CD4-positive, alpha-beta T cell (primary cell): ENCODE results near the gene CCDC187. TPM values are rescaled to one million over a fixed set of nuclear protein-coding genes. Genes with fewer than 3 reads are reported as not detected.

Source experiments
- ATAC-seq: fragments of 200-7000 bp; cut with Tn5 transposase; one replicate; pipeline ENCODE4 v1.10.0; 2022; ENCODE audit warnings: mild to moderate bottlenecking; ENCODE audit not compliant: poor library complexity
- CTCF ChIA-PET: fragments of 350-600 bp; sonication (Branson Sonifier 250); formaldehyde crosslinking; loops from one replicate; lab custom pipeline; 2021; ENCODE audit warnings: antibody characterized with exemption, inconsistent platforms; lab: Charles Lee
- POLR2A ChIA-PET: fragments of 350-600 bp; sonication (Branson Sonifier 250); formaldehyde crosslinking; loops from one replicate; lab custom pipeline; 2021; ENCODE audit warnings: antibody characterized with exemption, inconsistent platforms; lab: Charles Lee
- DNase-seq, 14 experiments: peaks; one replicate each; pipeline ENCODE4 v3.0.0-alpha.2; 2013 to 2020; ENCODE audit warnings: mixed read lengths in 2 of 14
- H3K27ac ChIP-seq, 2 donors: one replicate each; pipeline versions ENCODE4 v1.5.1 to v1.7.0; 2013; ENCODE audit warnings: low read length in 2 of 2, low read depth in 1 of 2, mild to moderate bottlenecking in 1 of 2
- H3K27me3 ChIP-seq, 2 experiments: 1 replicate in 1 of 2; 2 replicates in 1 of 2; pipeline versions ENCODE4 v1.6.1 to v1.7.0; 2013; ENCODE audit warnings: low read length in 2 of 2, control low read depth in 1 of 2, mild to moderate bottlenecking in 1 of 2, moderate library complexity in 1 of 2; ENCODE audit not compliant: insufficient read depth in 2 of 2, control insufficient read depth in 1 of 2
- H3K36me3 ChIP-seq: one replicate; pipeline ENCODE4 v1.6.1; 2013; ENCODE audit warnings: low read length, control low read depth; ENCODE audit not compliant: insufficient read depth
- H3K4me1 ChIP-seq: one replicate; pipeline ENCODE4 v1.6.1; 2013; ENCODE audit warnings: low read length, control low read depth; ENCODE audit not compliant: insufficient read depth
- H3K4me3 ChIP-seq: one replicate; pipeline ENCODE4 v1.5.1; 2013; ENCODE audit warnings: mild to moderate bottlenecking, low read length, moderate library complexity
- H3K9me3 ChIP-seq, 2 experiments: 1 replicate in 1 of 2; 2 replicates in 1 of 2; pipeline versions ENCODE4 v1.6.1 to v1.7.0; 2013; ENCODE audit warnings: low read length in 2 of 2, mild to moderate bottlenecking in 2 of 2, control low read depth in 1 of 2, moderate library complexity in 1 of 2; ENCODE audit not compliant: control insufficient read depth in 1 of 2, insufficient read depth in 1 of 2
- H3K27ac Mint-ChIP-seq: one replicate; pipeline ENCODE4 v1.8.0; 2020; ENCODE audit warnings: mixed read lengths
- H3K27me3 Mint-ChIP-seq: one replicate; pipeline ENCODE4 v1.8.0; 2021; ENCODE audit warnings: mixed read lengths
- H3K36me3 Mint-ChIP-seq: one replicate; pipeline ENCODE4 v1.8.0; 2021; ENCODE audit warnings: low read depth, mixed read lengths
- H3K4me1 Mint-ChIP-seq: one replicate; pipeline ENCODE4 v1.8.0; 2021; ENCODE audit warnings: low read depth, mixed read lengths
- H3K4me3 Mint-ChIP-seq: one replicate; pipeline ENCODE4 v1.8.0; 2020; ENCODE audit warnings: mild to moderate bottlenecking, mixed read lengths
- H3K9me3 Mint-ChIP-seq: one replicate; pipeline ENCODE4 v1.8.0; 2020; ENCODE audit warnings: mixed read lengths
- intact Hi-C, 2 experiments: fragments of 100-400 bp; cut with DNase I in 1 of 2; cut with micrococcal nuclease in 1 of 2; formaldehyde crosslinking; loops; one replicate each; pipeline versions ENCODE4 v1.15.1 to v1.9.0; 2023 to 2025; cut with DNase I, micrococcal nuclease
- total RNA-seq, 174 experiments: library from RNA in 2 of 174; stranded (reverse) in 2 of 174; gene quantifications; one replicate each; pipeline ENCODE4 v1.2.3 and lab custom pipeline; 2021 to 2026
- TF ChIP-seq, protein P1 (sequence below): fragments of 200-600 bp; IDR thresholded peaks from one replicate; pipeline ENCODE4 v1.8.0; 2022; ENCODE audit warnings: antibody characterized with exemption, mild to moderate bottlenecking

The CCDC187 gene
- total RNA-seq, 2 experiments from 2014 or later: not detected

DNA sequence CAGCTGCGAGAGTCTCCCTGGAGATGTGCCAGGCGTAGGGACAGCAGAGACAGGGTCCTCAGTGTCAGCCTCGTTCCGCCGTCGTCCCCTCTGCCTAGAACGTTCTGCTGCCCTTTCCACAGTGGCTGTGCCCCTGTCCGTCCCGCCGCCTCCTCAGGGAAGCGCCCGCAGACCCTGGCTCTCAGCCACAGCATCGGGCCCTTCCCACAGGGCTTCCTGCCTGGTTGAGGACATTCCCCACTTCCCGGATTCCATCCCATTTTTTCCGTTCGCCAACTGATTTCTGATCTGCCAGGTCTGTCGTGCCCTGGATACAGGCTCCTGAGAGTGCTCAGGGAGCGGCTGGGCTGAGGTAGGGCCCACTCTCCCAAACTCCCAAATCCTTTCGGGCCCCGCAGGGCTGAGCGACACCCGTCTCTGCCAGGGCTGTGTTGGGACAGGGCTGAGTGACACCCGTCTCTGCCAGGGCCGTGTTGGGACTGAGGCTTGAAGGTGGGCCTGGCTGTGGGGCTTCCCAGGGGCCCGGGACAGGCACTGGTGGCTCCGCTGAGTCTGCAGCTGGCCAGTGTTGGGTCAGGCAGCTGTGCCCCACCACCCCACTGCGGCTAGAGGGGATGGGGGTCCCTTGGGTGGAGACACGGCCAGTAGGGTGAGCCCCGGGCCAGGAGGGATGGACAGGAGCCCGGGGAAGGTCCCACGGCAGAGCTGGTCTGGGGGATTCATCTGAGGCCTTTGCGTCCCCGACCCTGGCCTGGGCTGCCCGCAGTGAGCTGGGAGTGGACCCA, 43.8 kb upstream of the CCDC187 start:
- Mint-ChIP-seq H3K27me3 (no peaks in the 10 kb centered on the region), H3K9me3 (no peaks in the 10 kb centered on the region), H3K27ac (no peak overlapping the region), H3K36me3 (no peaks in the 10 kb centered on the region), H3K4me3 (no peak overlapping the region), H3K4me1 (no peaks in the 10 kb centered on the region)
- intact Hi-C loops: no loop called here
- POLR2A ChIA-PET: no interaction called here
- H3K4me3 ChIP-seq: no peak overlapping the region
- H3K27me3 ChIP-seq: no peaks in the 10 kb centered on the region
- H3K9me3 ChIP-seq: no peaks in the 10 kb centered on the region
- no peak for DNase-seq
- CTCF ChIA-PET: no interaction called here
- no peak for ATAC-seq
- TF ChIP-seq, protein P1, sequence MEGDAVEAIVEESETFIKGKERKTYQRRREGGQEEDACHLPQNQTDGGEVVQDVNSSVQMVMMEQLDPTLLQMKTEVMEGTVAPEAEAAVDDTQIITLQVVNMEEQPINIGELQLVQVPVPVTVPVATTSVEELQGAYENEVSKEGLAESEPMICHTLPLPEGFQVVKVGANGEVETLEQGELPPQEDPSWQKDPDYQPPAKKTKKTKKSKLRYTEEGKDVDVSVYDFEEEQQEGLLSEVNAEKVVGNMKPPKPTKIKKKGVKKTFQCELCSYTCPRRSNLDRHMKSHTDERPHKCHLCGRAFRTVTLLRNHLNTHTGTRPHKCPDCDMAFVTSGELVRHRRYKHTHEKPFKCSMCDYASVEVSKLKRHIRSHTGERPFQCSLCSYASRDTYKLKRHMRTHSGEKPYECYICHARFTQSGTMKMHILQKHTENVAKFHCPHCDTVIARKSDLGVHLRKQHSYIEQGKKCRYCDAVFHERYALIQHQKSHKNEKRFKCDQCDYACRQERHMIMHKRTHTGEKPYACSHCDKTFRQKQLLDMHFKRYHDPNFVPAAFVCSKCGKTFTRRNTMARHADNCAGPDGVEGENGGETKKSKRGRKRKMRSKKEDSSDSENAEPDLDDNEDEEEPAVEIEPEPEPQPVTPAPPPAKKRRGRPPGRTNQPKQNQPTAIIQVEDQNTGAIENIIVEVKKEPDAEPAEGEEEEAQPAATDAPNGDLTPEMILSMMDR: no peak
- no peaks in the 10 kb centered on the region for H3K36me3 ChIP-seq
- H3K27ac ChIP-seq: no peak overlapping the region
- peaks cover 4% of the 10 kb centered on the region for H3K4me1 ChIP-seq

DNA sequence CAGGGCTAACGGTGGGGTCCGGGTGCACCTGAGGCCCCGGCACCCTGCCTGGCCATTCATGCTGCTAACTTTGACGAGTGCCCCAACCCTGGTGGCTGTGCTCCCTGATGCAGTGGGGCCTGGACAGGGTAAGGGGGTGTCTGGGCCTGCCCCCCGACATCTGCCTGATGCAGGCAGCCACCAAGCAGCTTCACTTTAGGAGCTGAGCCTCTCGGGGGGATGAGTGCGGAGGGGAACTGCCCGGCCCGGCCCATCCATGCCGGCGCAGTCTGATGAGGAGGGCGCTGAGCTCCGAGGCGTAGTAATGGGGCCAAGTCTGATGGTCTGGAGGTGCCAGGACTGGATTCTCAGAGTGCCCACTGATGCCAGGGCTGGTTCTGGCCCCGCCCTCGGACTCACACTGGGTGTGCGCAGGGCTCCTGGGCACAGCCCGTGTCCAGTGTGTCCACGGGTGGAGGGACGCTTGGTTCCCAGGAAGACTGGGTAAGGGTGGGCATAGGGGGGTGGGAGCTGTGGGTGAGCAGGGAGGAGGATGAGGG, 43.1 kb upstream of the CCDC187 start:
- Mint-ChIP-seq H3K4me3 (no peak overlapping the region), H3K9me3 (no peaks in the 10 kb centered on the region), H3K4me1 (no peaks in the 10 kb centered on the region), H3K27me3 (no peaks in the 10 kb centered on the region), H3K36me3 (no peaks in the 10 kb centered on the region), H3K27ac (no peak overlapping the region)
- Histone ChIP-seq H3K9me3 (no peaks in the 10 kb centered on the region), H3K4me1 (peaks cover 4% of the 10 kb centered on the region), H3K27ac (no peak overlapping the region), H3K4me3 (no peak overlapping the region), H3K27me3 (no peaks in the 10 kb centered on the region), H3K36me3 (no peaks in the 10 kb centered on the region)
- POLR2A ChIA-PET: no interaction called here
- no peak for DNase-seq
- CTCF ChIA-PET: no interaction called here
- no peak for ATAC-seq
- TF ChIP-seq, protein P1: no peak
- intact Hi-C loops: no loop called here

DNA sequence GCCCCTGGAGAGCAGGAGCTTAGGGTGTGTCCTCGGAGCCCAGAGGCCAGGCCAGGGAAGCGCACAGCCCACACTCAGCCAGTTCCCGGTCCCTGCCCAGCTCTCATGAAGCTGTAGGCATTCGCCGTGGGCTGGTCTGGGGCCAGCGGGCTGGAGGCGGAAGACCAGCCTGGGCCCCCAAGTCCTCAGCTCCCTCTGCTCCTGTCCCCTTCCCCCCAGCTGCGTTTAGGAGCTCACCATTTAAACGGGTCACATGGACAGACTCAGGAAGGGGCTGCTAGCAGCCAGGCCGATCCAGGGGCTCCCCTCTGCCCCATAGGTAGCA, 42.2 kb upstream of the CCDC187 start:
- TF ChIP-seq, protein P1: no peak
- ATAC-seq: no peak
- Mint-ChIP-seq H3K4me1 (no peaks in the 10 kb centered on the region), H3K4me3 (no peak overlapping the region), H3K27ac (no peak overlapping the region), H3K9me3 (no peaks in the 10 kb centered on the region), H3K36me3 (no peaks in the 10 kb centered on the region), H3K27me3 (no peaks in the 10 kb centered on the region)
- DNase-seq: no peak
- no peaks in the 10 kb centered on the region for H3K27me3 ChIP-seq
- H3K36me3 ChIP-seq: no peaks in the 10 kb centered on the region
- peaks cover 4% of the 10 kb centered on the region for H3K4me1 ChIP-seq
- POLR2A ChIA-PET: no interaction called here
- CTCF ChIA-PET: no interaction called here
- no peak overlapping the region for H3K4me3 ChIP-seq
- intact Hi-C loops: no loop called here
- H3K27ac ChIP-seq: no peak overlapping the region
- no peaks in the 10 kb centered on the region for H3K9me3 ChIP-seq
